ENCODE results near the gene ANKRD13C. TPM values are rescaled to one million over a fixed set of nuclear protein-coding genes. Genes with fewer than 3 reads are reported as not detected.

ANKRD13C gene
- total and polyA plus RNA-seq, 9 donors = 11.8 to 27.9 (median 24.1) TPM

DNA sequence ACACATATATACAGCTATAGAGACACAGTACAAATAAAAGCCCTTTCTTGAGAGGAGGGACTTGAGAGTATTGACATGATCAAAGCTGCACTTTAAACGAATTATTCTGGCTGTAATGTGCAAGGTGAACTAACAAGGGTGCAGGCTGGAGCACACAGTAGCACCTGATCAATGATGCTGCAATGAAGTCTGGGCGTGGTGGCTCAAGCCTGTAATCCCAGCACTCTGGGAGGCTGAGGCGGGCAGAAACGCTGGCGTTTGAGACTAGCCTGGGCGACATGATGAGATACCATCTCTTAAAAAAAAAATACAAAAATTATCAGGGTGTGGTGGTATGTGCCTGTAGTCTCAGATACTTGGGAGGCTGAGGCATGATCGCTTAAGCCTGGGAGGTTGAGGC lies 42.5 kb upstream of the ANKRD13C start:
- no peak overlapping the region for H3K27ac ChIP-seq
- WGBS, 3 donors = 81 to 89% (median 84%) methylated on average over 7 of the region's 7 CpGs
- intact Hi-C loops (cut with DNase I) = no loop called here
- no peaks in the 10 kb centered on the region for H3K36me3 ChIP-seq
- DNase-seq = no peak
- no peaks in the 10 kb centered on the region for H3K9me3 ChIP-seq
- no peak for TF ChIP-seq EP300 (IDR thresholded peaks at IDR 0.05)
- TF ChIP-seq, protein P1, sequence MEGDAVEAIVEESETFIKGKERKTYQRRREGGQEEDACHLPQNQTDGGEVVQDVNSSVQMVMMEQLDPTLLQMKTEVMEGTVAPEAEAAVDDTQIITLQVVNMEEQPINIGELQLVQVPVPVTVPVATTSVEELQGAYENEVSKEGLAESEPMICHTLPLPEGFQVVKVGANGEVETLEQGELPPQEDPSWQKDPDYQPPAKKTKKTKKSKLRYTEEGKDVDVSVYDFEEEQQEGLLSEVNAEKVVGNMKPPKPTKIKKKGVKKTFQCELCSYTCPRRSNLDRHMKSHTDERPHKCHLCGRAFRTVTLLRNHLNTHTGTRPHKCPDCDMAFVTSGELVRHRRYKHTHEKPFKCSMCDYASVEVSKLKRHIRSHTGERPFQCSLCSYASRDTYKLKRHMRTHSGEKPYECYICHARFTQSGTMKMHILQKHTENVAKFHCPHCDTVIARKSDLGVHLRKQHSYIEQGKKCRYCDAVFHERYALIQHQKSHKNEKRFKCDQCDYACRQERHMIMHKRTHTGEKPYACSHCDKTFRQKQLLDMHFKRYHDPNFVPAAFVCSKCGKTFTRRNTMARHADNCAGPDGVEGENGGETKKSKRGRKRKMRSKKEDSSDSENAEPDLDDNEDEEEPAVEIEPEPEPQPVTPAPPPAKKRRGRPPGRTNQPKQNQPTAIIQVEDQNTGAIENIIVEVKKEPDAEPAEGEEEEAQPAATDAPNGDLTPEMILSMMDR (IDR thresholded peaks at IDR 0.05) = no peak
- TF ChIP-seq POLR2A (IDR thresholded peaks at IDR 0.05) = no peak
- H3K4me3 ChIP-seq = no peak overlapping the region
- H3K27me3 ChIP-seq = no peaks in the 10 kb centered on the region
- no peaks in the 10 kb centered on the region for H3K4me1 ChIP-seq (ENCODE audit: insufficient read depth)

DNA sequence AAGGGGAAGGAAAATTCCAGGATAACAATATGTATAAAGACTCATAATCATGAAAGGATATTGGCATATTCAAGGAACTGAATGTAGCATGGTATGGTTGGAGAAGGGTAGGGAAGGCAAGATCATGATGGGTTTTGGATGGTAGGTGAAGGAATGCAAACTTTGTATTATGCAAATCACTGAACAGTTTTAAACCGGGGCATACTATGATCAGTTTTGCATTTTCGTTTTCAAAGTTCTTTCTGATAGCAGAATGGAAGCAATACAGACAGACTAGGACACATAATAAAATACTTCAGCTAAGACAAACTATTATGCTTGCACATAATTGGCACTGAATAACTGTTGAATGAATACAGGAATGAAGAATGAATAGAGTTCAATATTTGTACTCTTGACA lies 42.1 kb upstream of the ANKRD13C start:
- no peaks in the 10 kb centered on the region for H3K4me1 ChIP-seq (ENCODE audit: insufficient read depth)
- H3K9me3 ChIP-seq = no peaks in the 10 kb centered on the region
- TF ChIP-seq, protein P1 (IDR thresholded peaks at IDR 0.05) = no peak
- TF ChIP-seq EP300 (IDR thresholded peaks at IDR 0.05) (no peak), POLR2A (IDR thresholded peaks at IDR 0.05) (no peak)
- WGBS, 3 donors = 70 to 85% (median 73%) methylated on average over 2 of the region's 2 CpGs
- no peaks in the 10 kb centered on the region for H3K27me3 ChIP-seq
- H3K4me3 ChIP-seq = no peak overlapping the region
- intact Hi-C loops (cut with DNase I) = no loop called here
- H3K36me3 ChIP-seq = no peaks in the 10 kb centered on the region
- no peak for DNase-seq
- no peak overlapping the region for H3K27ac ChIP-seq

DNA sequence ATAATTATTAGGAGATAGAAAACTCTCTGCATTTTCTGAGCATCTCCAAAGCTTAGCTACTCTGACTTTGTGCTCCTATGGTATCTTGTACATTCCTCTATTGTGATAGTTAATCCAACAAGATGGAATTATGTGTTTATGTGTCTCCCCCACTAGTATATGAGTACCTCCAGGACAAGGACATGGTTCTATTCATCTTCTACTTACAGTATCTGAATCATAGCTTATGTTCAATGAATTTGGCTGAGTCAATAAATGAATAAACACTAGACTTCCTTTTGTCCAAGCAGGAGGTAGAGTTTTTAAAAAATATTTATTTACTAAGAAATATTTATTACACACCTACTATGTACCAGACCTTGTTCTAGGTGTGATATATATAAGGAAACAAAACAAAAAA lies 38.1 kb upstream of the ANKRD13C start:
- H3K4me1 ChIP-seq (ENCODE audit: insufficient read depth) = no peaks in the 10 kb centered on the region
- no peaks in the 10 kb centered on the region for H3K9me3 ChIP-seq
- intact Hi-C loops (cut with DNase I) = no loop called here
- no peaks in the 10 kb centered on the region for H3K27me3 ChIP-seq
- TF ChIP-seq, protein P1 (IDR thresholded peaks at IDR 0.05) = no peak
- TF ChIP-seq EP300 (IDR thresholded peaks at IDR 0.05) (no peak), POLR2A (IDR thresholded peaks at IDR 0.05) (no peak)
- H3K27ac ChIP-seq = no peak overlapping the region
- H3K4me3 ChIP-seq = no peak overlapping the region
- DNase-seq = no peak
- no peaks in the 10 kb centered on the region for H3K36me3 ChIP-seq

DNA sequence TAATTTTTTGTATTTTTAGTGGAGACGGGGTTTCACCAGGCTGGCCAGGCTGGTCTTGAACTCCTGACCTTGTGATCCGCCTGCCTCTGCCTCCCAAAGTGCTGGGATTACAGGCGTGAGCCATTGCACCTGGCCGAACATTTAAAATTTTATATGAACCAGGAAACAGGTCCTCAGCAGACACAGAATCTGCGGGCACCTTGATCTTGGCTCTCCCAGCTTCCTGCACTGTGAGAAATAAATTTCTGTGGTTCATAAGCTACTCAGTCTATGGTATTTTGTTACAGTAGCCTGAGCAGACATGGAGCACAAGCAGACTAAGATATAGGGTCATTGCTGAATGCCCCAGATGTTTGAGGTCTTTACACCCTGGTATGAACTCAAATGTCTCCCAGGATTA lies 33.0 kb upstream of the ANKRD13C start:
- Histone ChIP-seq H3K9me3 (no peaks in the 10 kb centered on the region), H3K36me3 (no peaks in the 10 kb centered on the region), H3K4me3 (no peak overlapping the region), H3K27me3 (no peaks in the 10 kb centered on the region), H3K27ac (no peak overlapping the region), H3K4me1 (ENCODE audit: insufficient read depth) (no peaks in the 10 kb centered on the region)
- TF ChIP-seq, protein P1 (IDR thresholded peaks at IDR 0.05) = no peak
- TF ChIP-seq POLR2A (IDR thresholded peaks at IDR 0.05) = no peak
- TF ChIP-seq EP300 (IDR thresholded peaks at IDR 0.05) = no peak
- DNase-seq = no peak
- intact Hi-C loops (cut with DNase I) = no loop called here
- 87 to 88% (median 87%) methylated on average over 5 of the region's 5 CpGs for WGBS, 3 donors

DNA sequence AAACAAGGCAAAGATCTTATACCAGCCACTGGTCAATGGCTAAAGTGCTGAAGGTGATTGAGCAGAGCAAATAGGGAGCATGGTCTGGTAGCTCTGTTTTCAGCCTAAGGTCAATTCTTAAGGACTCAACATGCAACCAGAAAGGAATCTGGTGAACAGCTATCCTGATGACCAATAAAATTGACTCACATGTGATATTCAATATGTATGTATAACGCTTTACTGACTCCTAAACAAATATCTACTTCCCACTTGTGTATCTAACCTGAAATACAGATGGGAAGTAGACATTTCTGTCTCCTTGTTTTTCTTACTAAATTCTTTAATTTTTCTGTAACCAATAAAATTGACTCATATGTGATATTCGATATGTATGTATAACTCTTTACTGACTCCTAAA lies 31.6 kb upstream of the ANKRD13C start:
- WGBS, 3 donors = 90 to 93% (median 92%) methylated on average over 2 of the region's 2 CpGs
- H3K36me3 ChIP-seq = no peaks in the 10 kb centered on the region
- H3K27me3 ChIP-seq = no peaks in the 10 kb centered on the region
- no peak overlapping the region for H3K4me3 ChIP-seq
- no peak for TF ChIP-seq POLR2A (IDR thresholded peaks at IDR 0.05)
- TF ChIP-seq, protein P1 (IDR thresholded peaks at IDR 0.05) = no peak
- TF ChIP-seq EP300 (IDR thresholded peaks at IDR 0.05) = no peak
- H3K9me3 ChIP-seq = no peaks in the 10 kb centered on the region
- no peak for DNase-seq
- intact Hi-C loops (cut with DNase I) = no loop called here
- H3K27ac ChIP-seq = no peak overlapping the region
- no peaks in the 10 kb centered on the region for H3K4me1 ChIP-seq (ENCODE audit: insufficient read depth)

Data from ovary (tissue), 9 donors.